ENCODE data around the gene DGAT2.

DGAT2 gene

GRCh38 chr11:75757651-75758050 lies 10.9 kb upstream of the DGAT2 start:
- DNase-seq: no peak

DNA sequence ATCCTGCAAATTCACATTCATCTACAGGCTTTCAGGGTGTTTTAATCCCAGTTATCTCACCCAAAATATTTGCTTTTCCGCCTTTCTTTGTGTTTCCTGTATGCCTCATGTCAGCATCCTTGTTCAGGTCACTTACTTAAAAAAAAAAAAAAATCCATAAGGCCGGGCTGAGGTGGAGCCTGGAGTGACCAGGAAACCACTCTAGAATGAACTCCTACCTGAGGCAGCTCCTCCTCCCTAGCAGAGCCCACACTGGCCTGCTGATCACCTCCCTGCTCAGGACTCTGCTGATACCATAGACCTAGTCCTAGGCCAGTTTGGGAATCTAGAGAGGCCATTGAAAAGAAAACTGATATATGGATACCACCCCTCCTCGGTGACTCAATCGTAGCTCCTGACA lies 8.7 kb upstream of the DGAT2 start:
- no peak for DNase-seq

- no peak for DNase-seq
Measured at GRCh38 chr11:75760243-75760642, 8.3 kb upstream of the DGAT2 start.

- DNase-seq: peak; percentile 67
Measured at GRCh38 chr11:75760710-75761493, 7.7 kb upstream of the DGAT2 start.

GRCh38 chr11:75762158-75762557 lies 6.4 kb upstream of the DGAT2 start:
- DNase-seq: no peak

GRCh38 chr11:75762885-75763284 lies 5.7 kb upstream of the DGAT2 start:
- peak; percentile 49 for DNase-seq

DNA sequence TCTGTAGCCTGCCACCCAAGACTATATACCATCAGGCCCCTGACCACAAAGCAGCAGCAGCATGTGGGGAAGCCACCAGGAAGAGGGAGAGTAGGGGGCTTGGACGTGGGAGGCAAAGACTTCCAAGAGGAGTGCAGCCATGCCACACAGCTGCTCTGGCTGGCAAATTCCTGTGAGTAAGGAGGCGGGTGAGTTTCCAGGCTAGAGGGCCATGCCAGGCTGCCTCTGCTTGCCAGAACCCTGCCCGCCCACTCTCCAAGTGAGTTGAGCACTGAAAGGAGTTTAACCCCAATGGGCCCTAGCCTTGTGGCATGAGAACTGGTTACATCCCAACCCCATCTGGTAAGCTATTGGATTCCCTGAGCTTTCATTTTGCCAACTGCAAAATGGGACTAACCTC lies 4.7 kb upstream of the DGAT2 start:
- DNase-seq: no peak

- no peak for DNase-seq
Measured at GRCh38 chr11:75765116-75765515, 3.5 kb upstream of the DGAT2 start.

DNA sequence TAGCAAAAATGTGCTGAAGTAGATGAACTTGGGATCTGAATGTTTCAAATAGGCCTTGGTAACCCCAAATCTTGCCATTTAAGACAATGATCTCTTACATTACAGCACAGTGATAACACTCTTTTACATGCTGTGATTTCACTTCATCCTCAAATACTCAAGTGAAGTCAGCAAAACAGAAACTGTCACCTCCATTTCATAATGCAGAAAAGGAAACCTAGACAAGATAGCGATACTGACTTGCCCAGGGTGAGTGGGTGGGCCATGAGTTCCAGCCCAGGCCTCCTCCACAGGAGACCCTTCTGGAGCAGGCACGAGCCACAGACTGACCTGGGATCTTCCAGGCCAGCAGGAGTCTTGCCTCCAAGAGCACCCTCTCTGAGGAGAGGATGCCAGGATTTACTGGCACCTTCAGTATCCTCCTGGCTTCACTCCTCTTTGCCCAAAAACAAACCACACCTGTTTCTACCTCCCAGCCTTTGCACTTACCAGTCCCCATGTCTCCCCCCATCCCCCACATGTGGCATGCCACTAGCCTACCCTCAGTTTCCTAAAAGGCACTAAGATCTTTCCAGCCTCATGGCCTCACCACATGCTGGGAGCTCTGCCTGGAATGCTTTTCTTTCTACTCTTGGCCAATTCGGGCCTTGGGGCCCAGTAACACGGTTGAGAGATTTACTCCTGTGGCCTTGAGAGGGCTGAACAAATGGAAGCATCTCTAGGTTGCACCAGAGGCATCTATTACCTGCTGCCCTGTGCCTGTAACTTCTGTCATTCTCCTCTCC lies 1.9 kb upstream of the DGAT2 start:
- peak; percentile 54 for DNase-seq

DNA sequence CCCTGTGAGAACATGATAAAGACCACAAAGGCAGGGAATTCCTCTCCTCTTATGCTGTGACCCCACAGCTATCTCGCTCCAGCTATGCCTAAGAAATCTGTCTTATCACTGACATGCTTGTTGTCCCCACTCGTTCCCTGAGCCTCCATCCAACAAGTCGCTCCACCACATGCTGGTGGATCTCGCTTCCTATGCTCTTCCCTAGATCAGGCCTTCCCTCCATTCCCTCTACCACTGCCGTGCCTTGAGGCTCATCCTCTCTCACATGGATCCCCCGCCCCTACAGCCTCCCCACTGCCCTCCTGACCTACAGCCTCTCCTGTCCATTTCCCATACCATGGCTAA lies 1.4 kb upstream of the DGAT2 start:
- DNase-seq: no peak

DNA sequence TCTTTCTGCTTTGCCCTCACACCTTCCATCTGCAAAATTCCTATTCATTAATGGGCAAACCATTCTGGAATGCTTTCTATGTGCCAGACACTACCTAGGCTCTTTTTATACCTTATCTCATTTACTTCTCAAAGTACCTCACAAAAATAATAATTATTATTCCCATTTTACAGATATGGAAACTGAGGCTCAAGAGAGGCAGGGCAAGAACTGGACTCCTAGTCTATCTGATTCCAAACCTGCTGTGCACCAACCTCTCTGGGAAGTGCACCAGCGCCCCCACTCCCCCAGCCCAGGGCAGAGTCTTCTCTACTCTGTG lies 826 bp upstream of the DGAT2 start:
- DNase-seq: no peak

GRCh38 chr11:75768909-75769771 lies 562 bp downstream of the DGAT2 start:
- no peak for DNase-seq

- no peak for DNase-seq
Measured at GRCh38 chr11:75770102-75770501, 1.5 kb downstream of the DGAT2 start.

GRCh38 chr11:75771646-75772410 lies 3.2 kb downstream of the DGAT2 start:
- DNase-seq: peak; percentile 91

DNA sequence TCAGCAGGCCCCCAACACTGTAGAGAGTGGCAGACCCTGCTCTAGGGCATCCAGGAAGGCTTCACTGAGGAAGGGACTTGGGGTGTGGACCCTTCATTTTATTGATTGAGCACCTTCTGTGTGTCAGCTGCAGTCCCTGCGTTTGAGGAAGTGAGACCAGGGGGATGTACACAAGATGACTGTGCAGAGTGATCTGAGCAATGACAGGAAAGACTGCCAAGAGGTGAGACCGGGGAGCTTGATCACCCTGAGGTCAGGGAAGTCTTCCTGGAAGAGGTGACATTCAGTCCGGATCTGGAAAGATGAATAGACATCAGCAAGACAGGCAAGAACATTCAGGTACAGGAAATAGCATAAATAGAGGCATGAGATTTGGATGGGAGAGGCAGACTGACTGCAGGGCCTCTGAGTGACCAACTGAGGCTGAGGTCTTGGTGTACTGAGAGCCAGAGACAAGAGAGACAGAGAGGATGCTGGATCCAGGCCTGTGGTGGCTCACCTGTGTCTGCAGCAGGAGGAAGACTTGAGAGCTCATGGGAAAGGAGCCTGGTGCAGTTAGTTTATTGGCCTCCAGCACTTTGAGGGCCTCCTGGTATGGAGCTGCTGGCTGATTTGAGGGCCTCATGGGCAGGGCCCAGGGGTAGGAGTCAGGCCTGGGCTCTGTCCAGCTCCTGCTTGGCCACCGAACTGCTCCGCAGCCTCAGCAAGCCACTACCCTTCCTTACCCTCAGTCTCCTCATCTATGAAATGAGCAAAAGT lies 5.2 kb downstream of the DGAT2 start:
- DNase-seq: peak; percentile 77

DNA sequence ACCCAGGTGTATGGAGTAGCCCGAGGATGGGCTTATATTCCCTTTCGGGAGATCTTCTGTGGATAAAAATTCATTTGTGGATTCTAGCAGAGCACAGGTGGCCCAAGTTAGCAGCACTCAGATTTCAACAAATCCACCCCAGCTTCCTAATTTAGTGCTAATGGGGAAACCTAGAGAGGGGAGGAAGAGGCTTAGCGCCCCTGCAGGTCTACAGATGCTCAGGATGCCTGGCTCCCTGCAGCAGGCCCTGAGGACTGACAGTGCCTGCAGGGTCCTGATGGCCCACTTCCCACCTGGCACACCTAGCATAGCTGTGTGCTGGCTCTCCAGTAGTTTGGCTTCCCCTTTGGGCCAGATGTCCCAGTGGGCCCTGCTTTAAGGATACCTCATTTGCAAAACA lies 6.5 kb downstream of the DGAT2 start:
- no peak for DNase-seq

GRCh38 chr11:75776546-75776945 lies 8.0 kb downstream of the DGAT2 start:
- no peak for DNase-seq

- DNase-seq: peak; percentile 56
Measured at GRCh38 chr11:75777461-75778110, 9.0 kb downstream of the DGAT2 start.

GRCh38 chr11:75778962-75779361 lies 10.4 kb downstream of the DGAT2 start:
- no peak for DNase-seq

GRCh38 chr11:75779960-75780359 lies 11.4 kb downstream of the DGAT2 start:
- DNase-seq: no peak

GRCh38 chr11:75780888-75781287 lies 12.3 kb downstream of the DGAT2 start:
- no peak for DNase-seq

DNA sequence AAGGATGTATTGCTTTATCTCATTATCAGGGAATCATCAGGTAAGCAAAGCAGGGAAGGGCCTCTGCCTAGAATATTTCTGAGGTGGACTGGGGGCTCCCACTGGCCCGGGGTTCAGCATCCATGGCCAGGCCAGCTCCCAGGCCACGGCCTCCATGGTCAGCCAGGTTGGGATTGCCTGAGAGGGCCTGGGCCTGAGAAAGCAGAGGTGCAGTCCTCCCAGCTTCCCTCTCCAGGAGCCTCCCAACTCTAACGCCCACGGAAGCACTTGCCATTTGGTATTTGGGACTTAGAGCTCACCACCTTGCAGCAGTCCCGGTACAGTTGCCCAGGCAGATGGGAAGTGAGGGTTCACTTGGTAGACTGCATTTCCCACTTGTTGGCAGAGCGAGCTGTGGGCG lies 12.7 kb downstream of the DGAT2 start:
- no peak for DNase-seq

Data from suppressor macrophage treated with lipopolysaccharide for 4 hours (primary cell).